Mucosa of stomach (tissue), 1 donor: ENCODE measurements around the gene MBD3L3.
"Not testable (repeated sequence)": the region's sequence is repeated elsewhere in the genome, so short reads cannot be mapped to it uniquely, and the experiment has no call there.

Experiments used
- H3K27me3 ChIP-seq: one replicate; pipeline ENCODE4 v1.7.0; 2013; ENCODE audit warnings: mild to moderate bottlenecking, low read length; ENCODE audit not compliant: control insufficient read depth, insufficient read depth
- H3K36me3 ChIP-seq: one replicate; pipeline ENCODE4 v1.7.0; 2013; ENCODE audit warnings: low read length; ENCODE audit not compliant: control insufficient read depth, insufficient read depth
- H3K4me1 ChIP-seq: one replicate; pipeline ENCODE4 v1.7.0; 2013; ENCODE audit warnings: mild to moderate bottlenecking, low read length; ENCODE audit not compliant: control insufficient read depth, insufficient read depth
- H3K4me3 ChIP-seq: one replicate; pipeline ENCODE4 v1.7.0; 2013; ENCODE audit warnings: low read length
- H3K9ac ChIP-seq: one replicate; pipeline ENCODE4 v1.7.0; 2013; ENCODE audit warnings: mild to moderate bottlenecking, low read length, moderate library complexity
- H3K9me3 ChIP-seq: one replicate; pipeline ENCODE4 v1.7.0; 2013; ENCODE audit warnings: mild to moderate bottlenecking, low read length, moderate library complexity; ENCODE audit not compliant: control insufficient read depth
- donor health status: Pancreatic carcinoma.

Gene MBD3L3

GRCh38 chr19:7076151-7076550 is 17.7 kb upstream of the MBD3L3 start:
- H3K9me3 ChIP-seq: peaks cover 24% of the 10 kb centered on the region

GRCh38 chr19:7074705-7075282 is 16.3 kb upstream of the MBD3L3 start:
- Histone ChIP-seq H3K27me3 (no peaks in the 10 kb centered on the region), H3K36me3 (peaks cover 35% of the 10 kb centered on the region), H3K4me3 (no peak overlapping the region), H3K9ac (no peak overlapping the region), H3K4me1 (no peaks in the 10 kb centered on the region), H3K9me3 (peaks cover 12% of the 10 kb centered on the region)

More at GRCh38 chr19:7076151-7076550, 17.7 kb upstream of the MBD3L3 start:
- H3K4me1 ChIP-seq: no peaks in the 10 kb centered on the region
- H3K4me3 ChIP-seq: no peak overlapping the region
- peaks cover 48% of the 10 kb centered on the region for H3K36me3 ChIP-seq
- no peaks in the 10 kb centered on the region for H3K27me3 ChIP-seq
- H3K9ac ChIP-seq: no peak overlapping the region

DNA sequence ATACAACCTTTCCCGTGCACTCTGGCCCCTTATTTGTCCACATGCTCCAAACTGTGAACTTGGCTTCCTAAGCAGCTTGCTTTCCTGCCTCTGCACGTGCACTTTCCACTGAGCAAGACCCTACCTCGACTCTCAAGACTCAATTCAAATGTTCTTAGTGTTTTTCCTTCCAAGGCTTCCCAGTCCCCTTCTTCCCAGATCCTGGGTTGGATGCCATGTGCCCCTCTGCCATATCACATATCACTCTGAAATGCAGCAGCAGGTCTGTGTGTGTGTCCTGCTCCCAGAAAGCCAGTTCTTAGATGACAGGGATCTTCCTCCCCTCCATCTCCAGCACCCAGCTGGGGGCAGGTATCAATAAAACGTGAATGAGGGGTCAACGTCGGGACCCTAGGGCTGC is 14.1 kb upstream of the MBD3L3 start:
- peaks cover 5% of the 10 kb centered on the region for H3K9me3 ChIP-seq
- H3K4me3 ChIP-seq: no peak overlapping the region
- H3K36me3 ChIP-seq: peaks cover 26% of the 10 kb centered on the region
- no peak overlapping the region for H3K9ac ChIP-seq
- H3K27me3 ChIP-seq: no peaks in the 10 kb centered on the region
- H3K4me1 ChIP-seq: no peaks in the 10 kb centered on the region

DNA sequence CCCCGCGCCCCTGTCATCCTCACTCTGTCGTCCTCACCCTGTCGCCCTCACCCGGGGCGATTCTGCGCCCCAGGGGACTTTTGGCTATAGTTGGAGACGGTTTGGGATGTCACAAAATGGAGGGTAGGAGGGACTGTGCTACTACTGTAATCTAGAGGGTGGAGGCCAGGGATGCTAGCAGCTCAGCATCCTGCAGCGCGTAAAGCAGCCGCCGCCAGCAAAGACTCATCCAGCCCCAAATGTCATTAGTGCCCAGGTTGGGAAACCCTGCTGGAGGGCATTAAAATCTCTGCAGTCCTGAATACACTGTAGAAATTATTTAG is 11.4 kb upstream of the MBD3L3 start:
- Histone ChIP-seq H3K27me3 (no peaks in the 10 kb centered on the region), H3K4me1 (no peaks in the 10 kb centered on the region), H3K36me3 (peaks cover 7% of the 10 kb centered on the region), H3K9ac (peak overlapping the region; percentile 81), H3K4me3 (peak overlapping the region; percentile 76), H3K9me3 (no peaks in the 10 kb centered on the region)

DNA sequence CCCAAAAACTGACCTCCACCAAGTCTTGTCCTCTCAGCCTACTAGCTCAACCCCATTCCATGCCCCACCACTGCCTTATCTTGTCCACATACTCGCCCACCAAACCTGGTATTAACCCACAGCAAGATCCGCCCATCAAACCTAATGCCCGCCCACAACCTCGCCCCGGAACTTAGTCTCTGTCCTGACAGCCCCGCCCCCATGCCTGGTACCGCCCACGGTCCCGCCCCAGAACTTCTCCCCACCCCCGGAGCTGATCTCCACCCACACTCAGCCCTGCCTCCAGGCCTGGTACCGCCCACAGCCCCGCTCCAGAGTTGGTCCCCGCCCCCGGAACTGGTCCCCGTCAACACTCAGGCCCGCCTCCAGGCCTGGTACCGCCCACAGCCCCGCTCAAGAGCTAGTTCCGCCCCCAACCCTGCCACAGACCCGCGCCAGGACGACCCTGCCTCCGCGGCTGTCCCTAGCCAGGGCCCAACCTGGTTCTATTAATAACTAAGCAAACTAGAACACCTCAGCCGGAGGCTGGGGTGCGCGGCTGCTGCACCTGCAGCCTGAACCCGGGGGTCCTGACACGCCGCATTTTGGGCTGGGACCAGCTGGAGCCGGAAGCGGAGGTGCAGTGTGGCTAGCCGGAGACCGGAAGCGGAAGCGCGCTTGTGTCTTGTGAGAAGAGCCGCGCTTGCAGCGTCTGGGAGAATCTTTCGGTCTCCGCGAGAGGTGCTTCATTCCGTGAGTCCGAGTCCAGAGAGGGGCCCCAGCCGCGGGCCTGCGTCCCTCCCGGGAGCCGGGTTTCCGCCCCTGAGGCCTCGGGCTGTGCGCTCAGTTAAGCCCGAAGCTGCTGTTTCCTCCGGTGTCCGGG is 10.8 kb upstream of the MBD3L3 start, which contains the start of gene ZNF557:
Gene ZNF557, plus strand, starts transcription at position 662 of the 862 bp plus-strand sequence. CDS start 5,372 bp downstream, outside the sequence.
- no peaks in the 10 kb centered on the region for H3K27me3 ChIP-seq
- peak within 1 kb of the TSS; percentile 76 for H3K4me3 ChIP-seq
- H3K4me1 ChIP-seq: no peaks in the 10 kb centered on the region
- peak within 1 kb of the TSS; percentile 81 for H3K9ac ChIP-seq
- no peaks in the 10 kb centered on the region for H3K9me3 ChIP-seq
- H3K36me3 ChIP-seq: peaks cover 6% of the 10 kb centered on the region

DNA sequence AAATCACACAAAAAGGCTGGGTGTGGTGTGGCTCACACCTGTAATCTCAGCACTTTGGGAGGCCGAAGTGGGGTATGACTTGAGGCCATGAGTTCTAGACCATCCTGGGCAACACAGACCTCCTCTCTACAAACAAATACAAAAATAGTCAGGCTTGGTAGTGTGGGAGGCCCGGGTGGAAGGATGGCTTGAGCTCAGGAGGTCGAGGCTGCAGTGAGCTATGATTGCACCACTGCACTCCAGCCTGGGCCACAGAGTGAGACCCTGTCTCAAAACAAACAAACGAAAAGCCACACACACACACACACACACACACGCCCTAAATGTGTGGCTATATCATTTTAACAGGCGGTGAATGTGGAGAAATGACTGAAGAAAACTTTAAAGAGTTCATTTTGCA is 10.1 kb upstream of the MBD3L3 start:
- Histone ChIP-seq H3K9ac (no peak overlapping the region), H3K4me1 (no peaks in the 10 kb centered on the region), H3K27me3 (no peaks in the 10 kb centered on the region), H3K36me3 (peaks cover 3% of the 10 kb centered on the region), H3K4me3 (no peak overlapping the region), H3K9me3 (no peaks in the 10 kb centered on the region)

- no peaks in the 10 kb centered on the region for H3K27me3 ChIP-seq
- no peak overlapping the region for H3K9ac ChIP-seq
- no peaks in the 10 kb centered on the region for H3K4me1 ChIP-seq
- no peaks in the 10 kb centered on the region for H3K9me3 ChIP-seq
- no peaks in the 10 kb centered on the region for H3K36me3 ChIP-seq
- H3K4me3 ChIP-seq: no peak overlapping the region
Measured at GRCh38 chr19:7067716-7068115, 9.2 kb upstream of the MBD3L3 start.

- not testable (repeated sequence) for H3K9ac ChIP-seq, H3K36me3 ChIP-seq, H3K9me3 ChIP-seq, H3K27me3 ChIP-seq, H3K4me1 ChIP-seq, H3K4me3 ChIP-seq
Measured at GRCh38 chr19:7067122-7067521, 8.6 kb upstream of the MBD3L3 start.

DNA sequence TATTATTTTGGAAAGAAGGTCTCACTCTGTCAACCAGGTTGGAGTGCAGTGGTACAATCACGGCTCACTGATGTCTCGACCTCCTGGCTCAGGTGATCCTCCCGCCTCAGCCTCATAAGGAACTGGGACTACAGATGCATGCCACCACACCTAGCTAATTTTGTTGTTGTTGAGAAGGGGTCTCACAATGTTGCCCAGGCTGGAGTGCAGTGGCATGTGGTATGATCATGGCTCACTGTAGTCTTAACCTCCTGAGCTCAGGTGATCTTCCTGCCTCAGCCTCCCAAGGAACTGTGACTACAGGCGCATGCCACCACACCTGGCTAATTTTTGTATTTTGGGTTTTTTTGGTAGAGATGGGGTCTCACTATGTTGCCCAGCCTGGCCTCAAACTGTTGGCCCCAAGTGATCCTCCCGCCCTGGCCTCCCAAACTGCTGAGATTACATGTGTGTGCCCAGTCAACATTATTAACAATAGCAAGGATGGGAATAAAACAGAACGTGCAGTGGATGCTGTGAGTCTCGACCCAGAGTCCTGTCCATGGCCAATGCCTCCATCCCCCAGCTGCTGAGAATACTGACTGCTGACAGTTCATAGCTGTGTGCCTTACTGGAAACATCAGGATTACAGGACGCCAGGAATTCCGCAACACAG is 5.4 kb upstream of the MBD3L3 start:
- H3K27me3 ChIP-seq: no peaks in the 10 kb centered on the region
- no peaks in the 10 kb centered on the region for H3K4me1 ChIP-seq
- H3K36me3 ChIP-seq: no peaks in the 10 kb centered on the region
- H3K9me3 ChIP-seq: no peaks in the 10 kb centered on the region
- H3K4me3 ChIP-seq: no peak overlapping the region
- no peak overlapping the region for H3K9ac ChIP-seq

DNA sequence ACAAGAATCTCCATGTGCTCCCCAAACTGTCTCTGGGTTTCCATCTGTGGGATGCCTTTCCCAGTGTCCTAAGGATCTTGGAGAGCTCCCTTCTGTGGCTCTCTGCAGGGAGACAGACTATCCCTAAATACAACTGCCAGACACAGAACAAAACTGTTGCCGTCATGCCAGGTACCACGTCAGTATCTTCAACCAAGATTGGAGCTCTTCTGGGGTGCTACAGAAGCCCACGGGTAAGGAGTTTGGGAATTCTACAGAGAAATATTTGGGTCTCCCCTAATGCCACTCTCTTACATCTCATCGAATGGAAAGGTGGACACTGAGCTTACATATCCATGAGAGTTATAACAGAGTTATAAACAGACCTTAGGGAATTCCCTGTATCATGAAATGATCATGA is 4.9 kb upstream of the MBD3L3 start:
- H3K9ac ChIP-seq: no peak overlapping the region
- no peak overlapping the region for H3K4me3 ChIP-seq
- H3K36me3 ChIP-seq: no peaks in the 10 kb centered on the region
- H3K9me3 ChIP-seq: no peaks in the 10 kb centered on the region
- H3K27me3 ChIP-seq: no peaks in the 10 kb centered on the region
- no peaks in the 10 kb centered on the region for H3K4me1 ChIP-seq

DNA sequence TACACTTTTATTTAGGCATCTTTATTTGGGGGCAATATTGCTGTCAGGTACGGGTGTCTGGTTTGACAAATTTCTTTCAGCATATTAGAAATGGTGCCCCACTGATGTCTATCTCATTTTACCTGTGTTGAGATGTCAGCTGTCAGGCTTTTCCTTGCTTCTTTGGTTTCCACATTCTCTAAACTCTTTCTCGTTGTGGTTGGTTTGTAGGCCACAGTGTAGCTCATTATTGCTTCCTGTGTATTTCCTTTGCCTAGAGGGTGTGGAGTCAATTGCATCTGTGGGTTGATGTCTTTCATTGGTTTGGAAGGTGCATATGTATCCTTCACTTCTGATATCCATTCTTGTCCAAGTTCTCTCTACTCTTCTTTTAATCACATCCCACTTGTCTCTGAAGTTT is 1.5 kb upstream of the MBD3L3 start:
- H3K9ac ChIP-seq, H3K36me3 ChIP-seq, H3K27me3 ChIP-seq, H3K9me3 ChIP-seq, H3K4me1 ChIP-seq, H3K4me3 ChIP-seq: not testable (repeated sequence)

DNA sequence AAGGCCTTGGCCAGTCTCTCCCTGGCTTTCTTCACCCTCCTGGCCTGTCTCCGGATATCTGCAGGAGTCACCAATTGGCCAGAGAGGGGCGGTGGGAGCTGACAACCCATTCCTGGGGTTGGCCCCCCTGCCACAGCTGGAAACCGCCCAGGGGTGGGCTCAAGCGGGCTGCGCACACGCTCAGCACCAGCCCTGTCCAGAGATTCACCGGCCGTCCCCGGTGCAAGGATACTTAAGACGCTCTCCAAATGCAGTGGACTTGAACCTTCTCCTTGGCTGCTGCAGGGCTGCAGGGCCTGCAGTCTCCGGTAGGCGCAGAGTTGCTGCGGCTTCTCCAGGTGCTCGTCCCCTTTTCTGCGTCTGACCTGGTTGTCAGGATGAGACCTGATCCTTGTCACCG is 2.1 kb downstream of the MBD3L3 start:
- not testable (repeated sequence) for H3K36me3 ChIP-seq, H3K9ac ChIP-seq, H3K9me3 ChIP-seq, H3K27me3 ChIP-seq, H3K4me1 ChIP-seq, H3K4me3 ChIP-seq
